ENCODE data around the gene IGFL2.

- TF ChIP-seq CTCF (IDR thresholded peaks at IDR 0.05) (no peak), POLR2AphosphoS5 (IDR thresholded peaks at IDR 0.05) (no peak)
Measured at GRCh38 chr19:46142294-46142693, 5.7 kb upstream of the IGFL2 start.

Data from suprapubic skin (tissue), 3 donors.